Hematopoietic multipotent progenitor cell treated with erythropoietin and hydrocortisone succinate and interleukin-3 and kit ligand, for 15 days (in vitro differentiated cells): ENCODE results near the gene RIPOR2.
"Not testable (repeated sequence)": the region's sequence is repeated elsewhere in the genome, so short reads cannot be mapped to it uniquely, and the experiment has no call there.

Source experiments
- DNase-seq: peaks from one replicate; pipeline ENCODE4 v3.0.0-alpha.2; 2015; ENCODE audit warnings: low spot score

RIPOR2 gene

DNA sequence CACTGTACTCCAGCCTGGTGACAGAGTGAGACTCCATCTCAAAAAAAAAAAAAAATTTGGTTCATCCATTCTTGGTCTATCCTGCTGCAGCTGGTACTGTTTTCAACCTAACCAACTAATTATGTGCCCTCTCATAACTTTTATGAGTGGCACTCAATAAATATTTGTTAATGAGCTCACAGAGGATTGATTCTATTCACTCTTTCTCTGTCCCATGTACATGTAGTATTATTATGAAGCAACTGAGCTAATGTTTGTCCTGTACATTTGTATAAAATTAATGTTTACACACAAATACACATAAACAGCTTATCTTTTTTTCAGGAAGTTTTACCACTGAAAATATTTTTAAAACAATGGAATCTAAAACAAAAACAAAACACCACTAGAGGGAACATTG is 10.1 kb downstream of the RIPOR2 start:
- DNase-seq = no peak

DNA sequence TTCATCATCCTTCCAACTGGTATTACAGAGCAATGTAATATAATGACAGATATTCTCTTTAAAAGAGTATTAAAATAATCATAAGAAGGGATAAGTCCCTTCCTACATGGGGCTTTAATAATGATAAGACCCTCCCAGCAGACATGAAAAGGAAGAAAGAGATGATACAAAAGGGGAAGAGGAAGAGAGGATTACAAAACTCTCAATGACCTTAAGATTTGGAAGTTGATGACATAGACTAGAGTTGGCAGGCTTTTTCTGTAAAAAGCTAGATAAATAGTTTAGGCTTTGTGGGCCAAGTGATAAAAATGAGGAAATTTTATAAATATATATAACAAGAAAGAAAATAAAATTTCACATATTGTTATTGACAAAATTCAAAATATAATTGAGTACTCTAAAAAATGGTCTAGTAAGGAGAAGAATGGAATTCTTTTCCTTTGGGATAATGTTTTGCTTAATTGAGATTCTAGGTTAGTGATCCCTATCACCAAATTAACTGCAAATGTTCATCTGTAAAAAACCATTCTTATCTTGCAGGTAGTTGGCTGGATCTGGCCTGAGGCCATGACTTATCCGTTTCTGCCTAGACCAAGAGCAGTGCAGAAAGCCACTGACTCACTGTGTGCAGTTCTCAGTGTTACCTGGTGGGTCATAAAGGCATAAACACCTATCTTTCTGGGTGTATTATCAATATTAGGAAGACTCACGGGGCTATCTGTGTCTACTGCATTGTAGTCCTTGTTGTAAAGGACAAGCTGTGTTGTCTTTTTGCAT is 11.0 kb downstream of the RIPOR2 start:
- no peak for DNase-seq

DNA sequence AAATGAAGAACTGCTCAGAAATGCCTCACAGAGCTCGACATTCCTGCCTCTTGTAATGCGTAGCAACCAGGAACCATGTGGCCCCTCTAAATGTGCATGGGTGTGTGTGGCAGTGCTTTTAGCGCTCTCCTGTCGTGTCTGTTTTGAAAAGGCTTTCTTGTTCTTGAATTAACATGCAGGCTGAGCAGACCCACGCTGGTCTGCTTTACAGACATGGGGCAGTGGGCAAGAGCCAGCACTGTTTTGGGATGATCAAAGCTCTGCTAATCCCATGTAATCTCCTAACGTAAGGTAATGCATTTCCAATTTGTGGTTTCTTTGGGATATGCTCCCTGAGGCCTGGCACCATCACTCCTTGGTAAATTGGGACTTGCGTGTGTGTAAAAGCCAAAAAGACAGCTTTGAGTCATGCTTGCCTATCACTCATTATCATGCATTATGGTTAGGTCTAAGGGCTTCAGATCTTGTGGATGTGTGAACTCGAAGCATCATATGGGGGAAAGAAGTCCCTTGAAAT is 11.8 kb downstream of the RIPOR2 start:
- DNase-seq = no peak

DNA sequence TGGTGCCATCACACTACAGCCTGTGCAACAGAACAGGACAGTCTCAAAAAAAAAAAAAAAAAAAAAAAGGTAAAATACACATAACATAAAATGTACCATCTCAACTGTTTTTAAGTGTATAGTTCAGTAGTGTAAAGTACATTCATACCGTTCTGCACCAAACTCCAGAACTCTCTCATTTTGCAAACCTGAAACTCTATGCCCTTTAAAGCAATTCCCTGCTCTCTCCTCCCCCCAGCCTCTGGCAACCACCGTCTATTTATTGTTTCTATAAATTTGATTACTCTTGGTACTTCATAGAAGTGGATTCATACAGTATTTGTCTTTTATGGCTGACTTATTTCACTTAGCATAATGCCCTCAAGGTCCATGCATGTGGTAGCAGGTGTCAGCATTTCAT is 12.9 kb downstream of the RIPOR2 start:
- DNase-seq = no peak

DNA sequence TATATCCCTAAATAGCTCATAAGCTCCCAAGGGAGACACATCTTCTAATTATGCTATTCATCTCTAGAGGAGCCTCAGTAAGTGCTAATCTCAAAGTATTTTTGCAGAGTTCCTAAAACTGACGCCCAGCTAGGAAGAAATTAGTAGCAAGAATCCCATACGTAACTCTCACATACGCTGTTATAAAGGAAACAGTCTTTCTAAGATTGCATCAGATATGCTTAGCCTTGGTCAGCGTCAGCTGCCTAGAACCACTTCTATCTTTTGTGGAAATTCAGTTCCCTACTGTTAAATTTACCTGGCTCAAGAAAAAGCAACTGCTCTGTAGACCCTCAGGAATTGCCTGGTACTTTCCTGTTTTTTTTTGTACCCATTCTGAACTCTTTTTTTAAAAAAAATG is 13.6 kb downstream of the RIPOR2 start:
- DNase-seq = no peak

DNA sequence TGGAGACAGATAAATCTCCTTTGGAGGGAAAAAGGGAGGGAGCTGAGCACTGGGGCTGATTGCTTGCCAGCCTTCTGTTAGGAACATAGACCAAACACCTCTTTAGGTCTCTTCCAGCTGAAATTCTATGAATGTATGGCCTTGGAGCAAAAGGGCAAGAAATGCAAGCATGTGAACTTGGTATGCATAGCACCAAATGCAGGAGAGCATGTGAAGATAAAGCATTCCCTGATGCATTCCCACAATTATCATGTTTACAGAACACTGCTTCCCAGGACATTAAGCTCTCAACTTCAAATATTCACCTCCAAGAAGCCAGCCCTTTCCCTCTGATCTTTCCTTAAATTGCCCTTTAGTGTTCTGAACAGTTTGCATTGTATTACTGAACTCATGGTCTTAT is 15.6 kb downstream of the RIPOR2 start:
- DNase-seq = no peak

DNA sequence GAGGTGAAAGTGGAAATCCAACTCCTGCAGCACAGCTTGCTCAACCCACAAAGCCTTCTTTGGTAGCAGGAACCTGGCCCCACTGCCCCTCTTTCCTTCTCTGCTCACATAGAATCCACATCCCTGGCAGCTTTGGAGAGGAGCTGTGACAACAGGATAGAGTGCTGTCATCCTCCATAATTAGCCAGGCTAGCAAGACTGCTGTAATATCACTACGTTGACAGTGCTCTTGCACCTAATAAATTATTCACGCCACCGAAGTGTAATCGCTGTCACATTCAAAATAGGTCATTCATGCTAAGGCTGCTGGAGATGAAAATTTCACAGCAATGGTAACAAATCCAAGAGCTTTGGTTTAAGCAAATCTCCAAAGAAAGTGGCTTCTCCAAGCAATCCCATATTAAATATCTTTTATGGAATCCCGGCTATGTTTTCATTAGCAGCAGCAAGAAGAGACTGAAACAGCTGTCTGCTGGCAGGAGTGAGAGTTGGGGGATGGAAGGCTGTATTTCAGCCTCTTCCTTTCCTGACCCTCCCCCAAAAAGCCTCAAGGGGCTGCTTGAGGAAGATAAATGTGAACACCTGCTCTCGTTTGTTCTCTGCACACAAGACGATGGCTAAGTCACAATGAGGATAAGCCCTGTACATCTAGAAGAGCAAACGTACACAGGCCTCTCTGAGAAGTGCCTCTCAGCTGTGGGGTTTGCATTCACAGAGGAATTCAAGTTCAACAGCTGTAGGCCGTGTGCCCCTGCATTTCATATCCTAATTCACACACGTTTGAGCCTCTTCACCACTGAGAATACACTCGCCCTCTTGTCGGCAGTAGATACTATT is 16.5 kb downstream of the RIPOR2 start:
- DNase-seq = no peak

DNA sequence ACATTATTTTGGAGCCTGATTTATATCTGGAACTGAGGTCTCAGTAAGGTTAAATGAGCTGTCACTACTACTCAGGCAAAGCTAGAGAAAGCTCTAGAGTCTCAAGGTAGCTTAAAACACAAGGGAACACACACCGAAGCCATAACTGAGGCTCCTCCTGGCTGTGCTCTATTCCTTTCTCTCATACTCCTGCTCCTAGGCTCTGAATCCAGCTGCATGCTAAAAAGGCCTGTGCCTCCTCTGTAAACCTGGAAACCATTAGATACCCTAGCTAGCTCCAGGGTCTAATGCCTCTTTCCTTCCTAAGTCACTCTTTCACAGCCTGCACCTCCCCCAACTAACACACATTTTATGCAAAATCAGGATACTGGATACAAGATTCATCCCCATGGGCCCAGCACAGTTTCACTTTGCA is 17.1 kb downstream of the RIPOR2 start:
- no peak for DNase-seq

DNA sequence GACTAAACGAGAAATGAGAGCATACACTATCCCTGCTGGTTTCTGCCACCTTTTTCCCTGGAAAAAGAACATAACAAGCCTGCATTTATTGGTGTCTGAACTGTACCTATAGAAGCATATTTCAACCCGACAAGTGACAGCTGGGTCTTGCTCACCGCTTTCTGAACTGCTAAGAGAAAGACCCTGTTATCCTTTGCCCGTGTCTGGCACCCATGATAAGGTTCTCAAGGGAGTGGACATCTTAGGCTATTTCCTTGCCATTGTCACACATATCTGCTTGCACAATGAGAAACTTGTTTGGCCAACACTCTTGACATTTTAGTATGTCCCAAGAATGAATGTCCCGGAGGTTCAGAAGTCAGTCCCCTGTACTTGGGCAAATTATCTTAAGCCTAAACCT is 19.3 kb downstream of the RIPOR2 start:
- no peak for DNase-seq

DNA sequence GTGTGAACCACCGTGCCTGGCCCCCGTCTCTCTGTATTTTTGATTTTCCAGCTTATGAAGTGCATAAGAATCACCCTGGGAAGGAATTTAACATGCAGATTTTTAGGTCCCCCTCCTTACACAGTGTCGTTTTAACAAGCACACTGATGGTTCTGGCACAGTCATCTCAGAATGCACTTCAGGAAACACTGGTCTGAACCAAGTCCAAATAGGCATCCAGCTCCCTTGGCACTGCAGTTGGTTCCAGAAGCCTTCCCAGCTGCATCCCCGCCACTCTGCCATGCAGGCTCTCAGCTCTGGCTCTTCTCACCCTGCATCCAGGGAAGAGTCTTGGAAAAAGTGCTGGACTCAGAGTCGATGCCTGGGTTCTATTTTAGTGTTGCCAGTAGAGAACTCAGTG is 20.1 kb downstream of the RIPOR2 start:
- DNase-seq = no peak

DNA sequence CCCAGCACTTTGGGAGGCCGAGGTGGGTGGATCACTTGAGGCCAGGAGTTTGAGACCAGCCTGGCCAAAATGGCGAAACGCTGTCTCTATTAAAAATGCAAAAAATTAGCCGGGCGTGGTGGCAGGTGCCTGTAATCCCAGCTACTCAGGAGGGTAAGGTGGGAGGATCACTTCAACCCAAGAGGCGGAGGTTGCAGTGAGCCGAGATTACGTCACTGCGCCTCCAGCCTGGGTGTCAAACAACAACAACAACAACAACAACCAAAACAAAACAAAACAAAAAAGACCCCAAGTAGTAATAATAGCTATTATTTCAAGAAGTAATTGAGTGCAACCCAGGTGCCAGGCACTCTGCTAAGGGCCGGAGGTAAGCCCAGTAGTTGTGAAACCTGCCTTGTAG is 21.7 kb downstream of the RIPOR2 start:
- DNase-seq = not testable (repeated sequence)

DNA sequence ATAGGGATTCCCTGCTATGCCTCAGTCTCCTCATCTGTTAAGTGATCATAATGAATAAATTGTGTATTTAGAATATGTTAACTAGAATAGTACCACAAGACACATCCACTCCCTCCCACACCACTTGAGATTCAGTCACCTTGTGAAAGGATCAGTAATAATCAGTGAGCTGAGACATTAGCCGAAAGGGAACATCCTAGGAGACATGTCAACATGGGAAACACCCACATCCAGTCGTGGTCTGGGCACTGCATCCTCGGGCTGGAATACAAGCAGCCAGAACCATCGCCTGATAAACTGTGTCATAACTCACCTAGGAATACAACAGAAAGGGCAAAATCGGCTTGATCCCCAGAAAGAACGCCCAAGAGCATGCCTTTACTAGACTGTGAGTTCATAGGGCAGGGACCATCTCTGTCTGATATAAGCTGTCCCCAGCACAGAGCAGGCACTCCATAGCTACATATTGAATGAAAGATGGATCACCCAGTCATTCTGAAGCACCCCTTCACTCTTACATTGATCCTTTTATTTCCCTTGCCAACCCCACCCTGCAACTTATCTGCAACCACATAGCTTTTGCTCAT is 23.9 kb downstream of the RIPOR2 start:
- no peak for DNase-seq

DNA sequence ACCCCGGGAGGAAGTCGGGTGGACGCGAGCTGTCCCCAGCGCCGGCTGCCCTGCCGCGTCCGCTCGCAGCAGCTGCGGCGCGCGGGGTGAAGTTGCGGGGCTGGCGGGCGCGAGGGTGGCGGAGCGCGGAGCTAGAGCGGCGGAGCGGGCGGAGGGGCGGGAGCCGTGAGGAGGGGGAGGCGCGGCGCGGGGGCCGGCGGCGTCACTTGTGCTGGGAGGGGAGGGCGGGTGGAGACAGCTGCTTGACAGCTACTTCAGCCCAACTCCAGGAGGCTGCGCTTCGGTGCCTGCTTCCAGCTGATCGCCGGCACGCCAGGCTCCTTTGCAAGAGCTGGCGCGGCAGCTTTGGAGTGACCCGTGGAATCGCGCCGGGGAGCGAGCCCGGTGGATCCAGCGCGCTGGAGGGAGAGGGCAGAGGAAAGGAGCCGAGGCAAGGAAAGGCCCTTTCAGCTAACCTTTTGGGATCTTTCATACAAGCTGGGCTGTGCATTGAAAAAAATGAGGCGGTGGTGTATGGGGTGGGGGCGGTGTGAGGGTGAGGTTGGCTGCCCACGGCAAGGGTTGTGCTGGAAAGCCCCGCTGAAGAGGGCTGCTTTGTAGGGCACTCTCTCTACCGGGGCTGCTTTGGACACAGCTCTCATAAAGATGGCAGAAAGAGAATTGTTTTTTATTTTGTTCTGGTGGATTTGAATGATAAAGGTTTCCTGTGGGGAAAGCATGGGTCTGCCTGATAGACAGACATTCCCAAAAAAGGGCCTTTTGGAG is 24.6 kb downstream of the RIPOR2 start:
- DNase-seq = no peak

DNA sequence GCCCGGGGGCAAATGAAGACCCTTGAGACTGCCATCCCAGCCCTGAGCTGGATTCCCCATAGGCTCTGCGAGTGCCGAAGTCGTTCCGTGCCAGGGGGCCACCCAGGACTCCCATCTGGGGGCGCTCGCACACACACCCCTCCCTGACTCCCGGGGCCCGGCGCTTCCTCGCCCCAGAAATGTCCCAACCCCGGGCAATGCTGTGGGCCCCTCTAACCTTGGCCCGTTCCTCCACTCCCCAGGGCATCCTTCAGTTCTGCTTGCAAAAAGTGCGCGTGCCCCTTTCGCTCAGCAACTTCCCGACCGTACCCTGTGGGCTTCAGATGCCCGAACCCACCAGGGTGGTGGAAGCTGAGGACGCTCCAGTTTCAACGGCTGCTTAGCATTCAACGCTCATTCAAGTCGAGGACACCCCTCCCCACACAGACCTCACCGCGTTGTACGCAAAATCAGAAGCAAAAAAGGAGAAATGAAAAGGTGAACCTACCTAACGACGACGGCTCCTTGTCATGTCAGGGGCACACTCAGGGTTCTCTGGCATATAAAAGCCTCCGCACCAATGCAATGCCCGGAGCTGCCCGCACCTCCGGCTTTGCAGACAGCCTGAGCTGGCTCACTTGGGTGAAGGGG is 25.3 kb downstream of the RIPOR2 start:
- no peak for DNase-seq

DNA sequence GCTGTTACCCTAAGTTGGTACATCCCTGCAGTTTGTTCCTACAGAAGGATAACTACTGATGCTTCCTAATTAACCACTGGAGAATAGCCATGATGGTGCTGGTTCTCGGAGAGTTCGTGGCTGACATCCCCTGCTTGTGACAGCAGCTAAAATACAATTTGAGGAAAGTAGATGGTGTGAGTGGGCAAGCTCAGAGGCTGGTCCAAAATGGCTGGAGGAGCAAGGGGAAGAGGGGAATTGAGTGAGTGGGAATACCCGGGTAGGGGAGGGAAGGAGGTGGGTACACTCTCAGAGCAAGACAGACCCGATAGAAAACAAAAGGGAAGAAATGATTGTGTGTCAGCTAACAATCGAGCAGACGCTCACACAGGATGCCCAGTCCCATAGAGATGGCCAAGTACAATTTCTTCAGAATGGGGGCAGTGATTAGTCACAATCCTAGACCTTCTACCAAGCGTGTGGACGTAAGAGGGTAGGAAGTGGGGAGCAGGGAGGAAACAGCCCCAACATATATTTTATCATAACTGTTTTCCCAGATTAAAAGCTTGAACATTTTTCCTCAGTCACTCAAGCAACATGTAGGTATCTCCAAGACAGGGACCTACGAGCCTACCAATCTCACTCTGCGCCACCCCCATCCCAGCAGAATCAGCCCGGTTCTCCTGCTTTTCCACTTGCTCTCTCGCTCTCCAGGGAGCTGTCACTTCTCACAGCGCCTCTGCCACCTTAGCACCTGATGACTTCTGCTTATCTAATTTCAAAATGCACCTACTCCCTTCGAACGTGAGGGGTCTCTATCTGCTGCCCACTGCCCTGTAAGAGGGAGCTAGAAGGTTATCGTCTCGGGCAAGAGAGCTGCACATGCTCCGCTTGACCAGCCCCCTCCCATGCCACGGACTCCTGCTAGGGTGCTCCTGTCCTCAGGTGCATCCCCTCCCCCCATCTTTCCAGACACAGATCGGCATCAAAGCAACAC is 26.2 kb downstream of the RIPOR2 start:
- no peak for DNase-seq

DNA sequence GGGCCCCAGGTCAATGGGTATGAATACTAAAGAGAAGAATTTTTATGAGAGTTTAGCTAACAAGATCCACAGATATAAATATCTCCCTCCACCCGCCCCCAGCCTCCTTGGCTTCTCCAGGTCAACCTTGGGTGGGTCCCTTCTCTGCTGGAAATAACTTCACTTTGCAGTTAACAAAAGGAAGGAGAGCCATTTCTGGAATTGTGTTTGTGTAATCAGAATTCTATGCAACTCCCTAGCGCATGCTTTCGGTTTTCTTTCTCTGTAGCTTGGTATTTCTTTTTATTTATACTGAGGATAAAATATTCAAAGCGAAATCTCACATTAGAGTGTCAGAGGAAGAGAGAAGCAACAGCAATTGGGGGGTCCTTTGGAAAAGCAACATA is 27.1 kb downstream of the RIPOR2 start:
- DNase-seq = no peak

DNA sequence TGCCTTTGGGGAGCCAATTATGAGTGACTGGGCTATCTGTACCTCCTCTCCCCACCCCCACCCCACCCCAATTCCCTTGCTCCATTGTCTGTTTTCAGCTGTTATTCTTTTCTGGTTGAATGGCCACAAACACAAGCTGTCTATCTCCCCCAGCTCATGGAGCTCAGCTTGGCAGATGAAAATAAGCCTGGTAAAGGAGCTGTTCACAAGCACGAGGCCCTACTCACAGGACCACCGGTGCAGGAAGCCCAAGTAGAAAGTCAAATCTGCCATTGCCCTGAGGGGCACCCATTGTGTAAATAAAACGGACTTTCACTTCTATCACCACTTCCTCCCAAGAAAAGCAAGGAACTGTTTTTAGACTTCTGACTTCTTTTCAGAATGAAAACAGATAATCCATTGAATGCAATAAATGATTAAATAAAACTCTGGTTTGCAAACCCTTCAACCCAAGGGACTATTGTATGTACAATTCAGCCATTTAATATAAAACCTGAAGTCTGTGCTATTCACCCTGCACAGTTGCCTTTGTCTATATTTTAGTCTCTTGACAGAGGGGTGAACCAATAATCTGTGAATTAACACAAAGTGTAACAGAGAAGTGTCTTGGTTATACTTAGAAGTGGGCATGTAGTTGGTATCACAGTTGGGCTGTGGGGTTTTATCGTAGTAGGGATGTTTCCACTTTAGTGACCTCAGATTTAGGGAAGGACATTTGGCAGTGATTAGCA is 27.7 kb downstream of the RIPOR2 start:
- DNase-seq = no peak

DNA sequence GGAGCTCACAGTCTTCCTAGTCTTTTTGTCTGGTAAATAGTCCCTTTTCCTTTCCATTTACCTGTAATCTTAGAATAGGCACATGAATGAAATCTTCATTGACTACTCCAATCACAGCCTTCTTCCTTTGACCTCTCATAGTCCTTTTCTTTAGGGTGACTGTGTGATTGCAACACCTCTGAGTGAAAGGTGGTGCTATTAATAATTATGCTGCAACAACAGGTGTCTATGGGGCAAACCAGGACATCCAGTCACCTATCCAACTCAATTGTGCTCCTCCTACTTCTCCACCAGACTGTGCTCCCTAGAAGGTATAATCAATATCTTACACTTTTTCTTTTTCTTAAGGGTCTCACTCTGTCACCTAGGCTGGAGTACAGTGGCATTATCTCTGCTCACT is 29.4 kb downstream of the RIPOR2 start:
- no peak for DNase-seq

DNA sequence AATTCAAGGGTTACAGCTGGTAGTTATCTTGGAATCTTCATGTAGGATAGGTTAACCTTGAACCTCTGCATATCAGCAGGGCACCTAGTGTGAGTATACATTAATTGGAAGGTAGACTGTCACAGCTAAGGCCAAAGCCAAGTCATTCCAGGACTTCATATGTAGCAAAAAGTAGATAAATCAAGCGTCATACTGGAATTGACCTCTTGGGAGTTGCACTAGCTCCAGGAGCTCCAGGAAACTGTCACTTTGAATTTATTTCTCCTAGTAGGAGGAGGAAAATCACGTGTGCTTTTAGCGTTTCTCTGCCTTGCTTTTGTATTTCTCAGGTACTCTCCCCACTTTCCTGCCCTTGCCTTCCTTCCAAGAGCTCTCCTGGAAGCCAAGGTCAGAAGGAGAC is 30.3 kb downstream of the RIPOR2 start:
- no peak for DNase-seq

DNA sequence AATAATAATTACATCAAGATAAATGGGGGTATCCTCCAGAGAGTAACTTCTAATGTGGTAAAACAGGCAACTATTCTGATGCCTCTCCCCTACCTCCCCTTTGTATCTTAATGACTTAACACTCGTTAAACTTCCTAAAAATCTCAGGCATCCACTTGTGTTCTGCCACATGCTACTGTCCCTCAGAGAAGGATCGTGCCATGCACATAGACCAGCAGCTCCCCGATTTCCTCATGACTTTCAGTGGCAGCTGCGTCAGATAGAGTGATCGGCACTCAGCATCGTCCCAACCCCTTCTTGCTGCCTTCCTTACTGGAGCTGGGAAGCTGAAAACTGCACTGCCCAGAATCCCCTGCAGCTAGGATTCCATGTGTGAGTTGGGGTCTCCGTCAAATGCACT is 32.1 kb downstream of the RIPOR2 start:
- no peak for DNase-seq
